ENCODE results near the gene KRT85.

KRT85 gene

GRCh38 chr12:52394836-52395405 lies 27.6 kb upstream of the KRT85 start:
- no peak for DNase-seq (ENCODE audit: low spot score)

GRCh38 chr12:52392465-52393007 lies 25.3 kb upstream of the KRT85 start:
- no peak for DNase-seq (ENCODE audit: low spot score)

- no peak for DNase-seq (ENCODE audit: low spot score)
Observed at GRCh38 chr12:52391618-52392002, 24.3 kb upstream of the KRT85 start.

- DNase-seq (ENCODE audit: low spot score), result peak; percentile 57
Observed at GRCh38 chr12:52390739-52391617, 23.7 kb upstream of the KRT85 start.

GRCh38 chr12:52389313-52390207 lies 22.3 kb upstream of the KRT85 start:
- peak; percentile 26 for DNase-seq (ENCODE audit: low spot score)

GRCh38 chr12:52387859-52388258 lies 20.6 kb upstream of the KRT85 start:
- no peak for DNase-seq (ENCODE audit: low spot score)

- no peak for DNase-seq (ENCODE audit: low spot score)
Observed at GRCh38 chr12:52385226-52385702, 18.0 kb upstream of the KRT85 start, which contains the start of gene KRT84. TSS of gene KRT84 (minus strand) at chr12:52385652. CDS start at chr12:52385585, 67 bp downstream.

- DNase-seq (ENCODE audit: low spot score), result no peak
Observed at GRCh38 chr12:52383331-52383730, 16.1 kb upstream of the KRT85 start.

- DNase-seq (ENCODE audit: low spot score), result no peak
Observed at GRCh38 chr12:52382854-52383253, 15.6 kb upstream of the KRT85 start.

GRCh38 chr12:52381206-52381605 lies 13.9 kb upstream of the KRT85 start:
- DNase-seq (ENCODE audit: low spot score), result no peak

- peak; percentile 37 for DNase-seq (ENCODE audit: low spot score)
Observed at GRCh38 chr12:52380271-52380694, 13.0 kb upstream of the KRT85 start.

- DNase-seq (ENCODE audit: low spot score), result no peak
Observed at GRCh38 chr12:52379536-52379935, 12.3 kb upstream of the KRT85 start.

- DNase-seq (ENCODE audit: low spot score), result no peak
Observed at GRCh38 chr12:52378091-52378490, 10.8 kb upstream of the KRT85 start.

- DNase-seq (ENCODE audit: low spot score), result no peak
Observed at GRCh38 chr12:52377266-52377665, 10.0 kb upstream of the KRT85 start.

- DNase-seq (ENCODE audit: low spot score), result peak; percentile 95
Observed at GRCh38 chr12:52372216-52373154, 5.2 kb upstream of the KRT85 start.

GRCh38 chr12:52371716-52372115 lies 4.4 kb upstream of the KRT85 start:
- no peak for DNase-seq (ENCODE audit: low spot score)

GRCh38 chr12:52370926-52371608 lies 3.8 kb upstream of the KRT85 start:
- peak; percentile 89 for DNase-seq (ENCODE audit: low spot score)

- no peak for DNase-seq (ENCODE audit: low spot score)
Observed at GRCh38 chr12:52369809-52370208, 2.5 kb upstream of the KRT85 start.

GRCh38 chr12:52369211-52369610 lies 1.9 kb upstream of the KRT85 start:
- peak; percentile 58 for DNase-seq (ENCODE audit: low spot score)

GRCh38 chr12:52368508-52368907 lies 1.2 kb upstream of the KRT85 start:
- DNase-seq (ENCODE audit: low spot score), result no peak
